ENCODE data around the gene MIEN1.

GRCh38 chr17:39732586-39732985, 2.3 kb upstream of the MIEN1 start:
- TF ChIP-seq POLR2A (IDR thresholded peaks at IDR 0.05) = no peak
- TF ChIP-seq EP300 (IDR thresholded peaks at IDR 0.05; ENCODE audit: low read depth) = no peak
- no peak for TF ChIP-seq POLR2AphosphoS5 (IDR thresholded peaks at IDR 0.05)
- TF ChIP-seq CTCF (IDR thresholded peaks at IDR 0.05) = no peak

Data from transverse colon (tissue), 4 donors.